ENCODE results near the gene DDX51.

DNA sequence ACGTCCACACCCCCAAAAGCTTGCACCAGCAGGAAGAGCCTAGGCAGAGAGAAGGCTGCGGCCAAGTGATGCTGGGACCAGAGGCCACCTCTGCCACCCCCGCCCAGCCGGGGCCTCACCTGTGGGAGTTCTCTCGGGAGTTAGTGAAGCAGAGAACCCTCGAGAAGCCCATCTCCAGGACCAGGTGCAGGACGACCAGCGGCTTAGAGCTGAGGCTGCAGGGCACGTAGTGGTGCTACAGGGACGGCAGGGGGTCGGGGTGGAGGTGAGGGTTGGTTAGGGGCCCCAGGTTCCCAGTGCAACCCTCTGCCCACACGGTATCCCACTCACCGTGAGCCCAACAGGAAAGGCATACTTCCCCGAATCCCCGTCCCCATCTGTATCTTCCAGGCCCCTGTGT is 3.6 kb downstream of the DDX51 start:
- TF ChIP-seq EZH2 (IDR thresholded peaks at IDR 0.05; ENCODE audit: low read depth) = no peak
- TF ChIP-seq, protein P1, sequence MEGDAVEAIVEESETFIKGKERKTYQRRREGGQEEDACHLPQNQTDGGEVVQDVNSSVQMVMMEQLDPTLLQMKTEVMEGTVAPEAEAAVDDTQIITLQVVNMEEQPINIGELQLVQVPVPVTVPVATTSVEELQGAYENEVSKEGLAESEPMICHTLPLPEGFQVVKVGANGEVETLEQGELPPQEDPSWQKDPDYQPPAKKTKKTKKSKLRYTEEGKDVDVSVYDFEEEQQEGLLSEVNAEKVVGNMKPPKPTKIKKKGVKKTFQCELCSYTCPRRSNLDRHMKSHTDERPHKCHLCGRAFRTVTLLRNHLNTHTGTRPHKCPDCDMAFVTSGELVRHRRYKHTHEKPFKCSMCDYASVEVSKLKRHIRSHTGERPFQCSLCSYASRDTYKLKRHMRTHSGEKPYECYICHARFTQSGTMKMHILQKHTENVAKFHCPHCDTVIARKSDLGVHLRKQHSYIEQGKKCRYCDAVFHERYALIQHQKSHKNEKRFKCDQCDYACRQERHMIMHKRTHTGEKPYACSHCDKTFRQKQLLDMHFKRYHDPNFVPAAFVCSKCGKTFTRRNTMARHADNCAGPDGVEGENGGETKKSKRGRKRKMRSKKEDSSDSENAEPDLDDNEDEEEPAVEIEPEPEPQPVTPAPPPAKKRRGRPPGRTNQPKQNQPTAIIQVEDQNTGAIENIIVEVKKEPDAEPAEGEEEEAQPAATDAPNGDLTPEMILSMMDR (conservative IDR thresholded peaks at IDR 0.05) = no peak

All from PC-9 (cell line).